BLaER1 (cell line): ENCODE results near the gene TNPO3.

Experiments
- H3K27ac ChIP-seq: shearing (Covaris generic); formaldehyde crosslinking; 2 replicates; pipeline ENCODE4 v1.8.1; 2022
- H3K27me3 ChIP-seq: shearing (Covaris generic); formaldehyde crosslinking; 2 replicates; pipeline ENCODE4 v1.8.1; 2022
- H3K36me3 ChIP-seq: shearing (Covaris generic); formaldehyde crosslinking; 2 replicates; pipeline ENCODE4 v1.8.1; 2022
- H3K4me1 ChIP-seq: shearing (Covaris generic); formaldehyde crosslinking; 2 replicates; pipeline ENCODE4 v1.8.1; 2022
- H3K4me2 ChIP-seq: shearing (Covaris generic); formaldehyde crosslinking; 2 replicates; pipeline ENCODE4 v1.8.1; 2022
- H3K4me3 ChIP-seq: shearing (Covaris generic); formaldehyde crosslinking; 2 replicates; pipeline ENCODE4 v1.8.1; 2022
- H3K9ac ChIP-seq: shearing (Covaris generic); formaldehyde crosslinking; 2 replicates; pipeline ENCODE4 v1.8.1; 2022
- H3K9me3 ChIP-seq: shearing (Covaris generic); formaldehyde crosslinking; 2 replicates; pipeline ENCODE4 v1.8.1; 2022
- H4K20me1 ChIP-seq: shearing (Covaris generic); formaldehyde crosslinking; 2 replicates; pipeline ENCODE4 v1.8.1; 2022
- Cebpa-rat ChIP-seq: shearing (Covaris generic); IDR thresholded peaks from 2 replicates; pipeline ENCODE4 v1.8.1; 2022

Gene TNPO3

DNA sequence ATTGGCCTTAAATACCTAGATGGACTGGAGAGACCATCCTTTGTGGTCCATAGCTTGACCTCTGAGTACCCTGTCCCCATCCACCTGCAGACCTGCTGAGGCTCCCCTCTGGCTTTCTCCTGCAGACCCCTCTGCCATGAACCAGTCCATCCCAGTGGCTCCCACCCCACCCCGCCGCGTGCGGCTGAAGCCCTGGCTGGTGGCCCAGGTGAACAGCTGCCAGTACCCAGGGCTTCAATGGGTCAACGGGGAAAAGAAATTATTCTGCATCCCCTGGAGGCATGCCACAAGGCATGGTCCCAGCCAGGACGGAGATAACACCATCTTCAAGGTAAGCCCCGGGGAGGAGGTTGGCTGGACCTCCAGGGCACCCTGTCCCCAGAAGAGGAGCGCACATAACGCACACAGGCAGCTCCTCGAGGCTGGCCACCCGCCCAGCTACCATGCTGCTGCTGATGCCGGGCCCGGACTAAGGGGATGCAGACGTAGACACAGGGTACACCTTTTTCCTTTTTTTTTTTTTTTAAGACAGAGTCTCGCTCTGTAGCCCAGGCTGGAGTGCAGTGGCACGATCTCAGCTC is 112.9 kb downstream of the TNPO3 start:
- TF ChIP-seq Cebpa-rat = no peak
- H3K4me1 ChIP-seq = peaks cover 67% of the 10 kb centered on the region
- H3K4me2 ChIP-seq = peak overlapping the region; percentile 99
- H3K9me3 ChIP-seq = no peaks in the 10 kb centered on the region
- no peak overlapping the region for H3K9ac ChIP-seq
- H3K27me3 ChIP-seq = peaks cover 33% of the 10 kb centered on the region
- H4K20me1 ChIP-seq = no peaks in the 10 kb centered on the region
- no peaks in the 10 kb centered on the region for H3K36me3 ChIP-seq
- peak overlapping the region; percentile 77; the same call in 1 of the 2 replicates for H3K27ac ChIP-seq
- no peak overlapping the region for H3K4me3 ChIP-seq

GRCh38 chr7:128941323-128941890 is 113.5 kb downstream of the TNPO3 start:
- no peak for TF ChIP-seq Cebpa-rat
- H3K4me1 ChIP-seq = peaks cover 67% of the 10 kb centered on the region
- peak overlapping the region; percentile 55 for H3K4me3 ChIP-seq
- no peak overlapping the region for H3K9ac ChIP-seq
- H3K36me3 ChIP-seq = no peaks in the 10 kb centered on the region
- peak overlapping the region; percentile 77 for H3K27ac ChIP-seq
- peaks cover 39% of the 10 kb centered on the region for H3K27me3 ChIP-seq
- H4K20me1 ChIP-seq = no peaks in the 10 kb centered on the region
- H3K4me2 ChIP-seq = peak overlapping the region; percentile 99
- no peaks in the 10 kb centered on the region for H3K9me3 ChIP-seq

GRCh38 chr7:128940494-128941322 is 114.2 kb downstream of the TNPO3 start:
- Histone ChIP-seq H3K27me3 (peaks cover 46% of the 10 kb centered on the region), H3K27ac (peak overlapping the region; percentile 77), H3K4me3 (peak overlapping the region; percentile 55), H3K4me1 (peaks cover 67% of the 10 kb centered on the region), H3K36me3 (no peaks in the 10 kb centered on the region), H3K9ac (peak overlapping the region; percentile 57; the same call in 1 of the 2 replicates), H3K9me3 (no peaks in the 10 kb centered on the region), H3K4me2 (peak overlapping the region; percentile 99), H4K20me1 (no peaks in the 10 kb centered on the region)
- no peak for TF ChIP-seq Cebpa-rat

DNA sequence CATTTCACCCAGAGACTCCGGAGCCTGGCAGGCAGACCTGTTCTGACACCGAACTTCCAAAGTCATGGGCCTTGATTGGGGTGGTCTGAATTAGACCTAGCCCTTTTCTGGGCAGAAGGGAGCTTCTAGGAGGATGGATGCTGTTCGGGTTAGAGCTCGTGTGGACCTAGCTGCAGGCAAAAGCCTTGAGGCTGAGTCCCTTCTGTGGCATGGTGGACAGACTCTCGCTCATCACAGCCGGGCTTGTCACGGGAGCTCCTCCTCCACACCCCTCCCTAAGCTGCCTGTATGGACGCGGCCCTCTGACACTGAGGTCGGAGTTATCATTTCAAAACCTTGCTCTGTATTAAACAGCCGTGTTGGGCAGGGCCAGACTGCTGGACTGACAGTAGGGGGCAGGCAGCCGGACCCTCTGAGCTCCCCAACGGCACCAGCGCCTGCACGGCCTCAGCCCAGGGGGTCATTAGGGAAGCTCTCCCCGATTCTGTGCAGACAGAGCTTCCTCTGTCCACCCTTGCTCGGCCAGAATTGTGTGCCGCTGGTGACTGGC is 115.0 kb downstream of the TNPO3 start:
- no peak for TF ChIP-seq Cebpa-rat
- H4K20me1 ChIP-seq = no peaks in the 10 kb centered on the region
- peak overlapping the region; percentile 99 for H3K4me2 ChIP-seq
- 0 out of 2 replicates have a peak overlapping the region, but pooled peaks have one; percentile 57 for H3K9ac ChIP-seq
- H3K27ac ChIP-seq = peak overlapping the region; percentile 77; the same call in 1 of the 2 replicates
- no peaks in the 10 kb centered on the region for H3K9me3 ChIP-seq
- peak overlapping the region; percentile 55 for H3K4me3 ChIP-seq
- H3K4me1 ChIP-seq = peaks cover 67% of the 10 kb centered on the region
- H3K27me3 ChIP-seq = peaks cover 54% of the 10 kb centered on the region
- H3K36me3 ChIP-seq = no peaks in the 10 kb centered on the region

DNA sequence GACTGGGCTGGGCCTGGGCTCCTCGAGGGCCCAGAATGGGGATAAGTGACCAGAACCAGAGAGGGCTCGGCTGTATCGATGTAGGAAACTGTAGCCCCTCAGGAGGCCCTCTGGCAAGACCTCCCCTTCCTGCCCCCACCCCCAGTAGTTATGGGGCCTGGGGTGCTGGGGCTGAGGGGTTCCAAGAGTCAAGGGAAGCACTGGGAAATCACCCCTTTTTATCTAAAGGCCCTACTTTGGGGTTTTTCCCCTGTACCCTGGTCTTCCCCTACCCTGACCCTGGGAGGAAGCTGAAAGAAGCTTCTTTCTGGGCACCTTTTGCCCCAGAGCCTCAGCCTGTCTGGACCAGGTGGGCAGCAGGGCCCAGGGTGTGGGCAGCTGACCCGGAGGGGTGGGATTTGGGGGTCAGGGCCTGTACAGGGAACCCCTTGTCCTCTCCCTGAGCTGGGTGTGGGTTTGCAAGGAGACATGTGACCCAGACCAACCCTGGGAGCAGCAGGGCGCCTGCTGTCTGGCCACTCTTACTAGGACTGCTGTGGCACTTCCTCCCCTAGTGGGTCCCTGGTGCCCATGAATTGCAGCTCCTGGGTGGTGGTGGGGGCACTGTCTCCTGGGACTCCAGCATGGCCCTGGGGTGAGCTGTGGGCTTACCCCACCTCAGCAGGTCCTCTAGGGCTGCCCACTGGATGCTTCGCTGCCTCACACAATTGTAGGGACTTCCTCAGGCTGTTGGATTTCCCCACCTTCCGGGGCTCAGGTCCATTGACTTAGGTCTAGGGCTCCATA is 115.6 kb downstream of the TNPO3 start:
- Histone ChIP-seq H3K9me3 (no peaks in the 10 kb centered on the region), H3K27ac (no peak overlapping the region; the same call in 1 of the 2 replicates), H3K9ac (no peak overlapping the region), H4K20me1 (no peaks in the 10 kb centered on the region), H3K4me3 (peak overlapping the region; percentile 42), H3K36me3 (no peaks in the 10 kb centered on the region), H3K4me2 (peak overlapping the region; percentile 99), H3K27me3 (peaks cover 58% of the 10 kb centered on the region), H3K4me1 (peaks cover 67% of the 10 kb centered on the region)
- TF ChIP-seq Cebpa-rat = no peak

- Histone ChIP-seq H3K4me1 (peaks cover 65% of the 10 kb centered on the region), H3K27ac (no peak overlapping the region; the same call in 1 of the 2 replicates), H3K27me3 (peaks cover 58% of the 10 kb centered on the region), H3K4me2 (peak overlapping the region; percentile 99), H4K20me1 (no peaks in the 10 kb centered on the region), H3K9ac (0 out of 2 replicates have a peak overlapping the region, but pooled peaks have one; percentile 45), H3K4me3 (peak overlapping the region; percentile 68), H3K9me3 (no peaks in the 10 kb centered on the region), H3K36me3 (no peaks in the 10 kb centered on the region)
- no peak for TF ChIP-seq Cebpa-rat
Observed at GRCh38 chr7:128938544-128939074, 116.3 kb downstream of the TNPO3 start.

DNA sequence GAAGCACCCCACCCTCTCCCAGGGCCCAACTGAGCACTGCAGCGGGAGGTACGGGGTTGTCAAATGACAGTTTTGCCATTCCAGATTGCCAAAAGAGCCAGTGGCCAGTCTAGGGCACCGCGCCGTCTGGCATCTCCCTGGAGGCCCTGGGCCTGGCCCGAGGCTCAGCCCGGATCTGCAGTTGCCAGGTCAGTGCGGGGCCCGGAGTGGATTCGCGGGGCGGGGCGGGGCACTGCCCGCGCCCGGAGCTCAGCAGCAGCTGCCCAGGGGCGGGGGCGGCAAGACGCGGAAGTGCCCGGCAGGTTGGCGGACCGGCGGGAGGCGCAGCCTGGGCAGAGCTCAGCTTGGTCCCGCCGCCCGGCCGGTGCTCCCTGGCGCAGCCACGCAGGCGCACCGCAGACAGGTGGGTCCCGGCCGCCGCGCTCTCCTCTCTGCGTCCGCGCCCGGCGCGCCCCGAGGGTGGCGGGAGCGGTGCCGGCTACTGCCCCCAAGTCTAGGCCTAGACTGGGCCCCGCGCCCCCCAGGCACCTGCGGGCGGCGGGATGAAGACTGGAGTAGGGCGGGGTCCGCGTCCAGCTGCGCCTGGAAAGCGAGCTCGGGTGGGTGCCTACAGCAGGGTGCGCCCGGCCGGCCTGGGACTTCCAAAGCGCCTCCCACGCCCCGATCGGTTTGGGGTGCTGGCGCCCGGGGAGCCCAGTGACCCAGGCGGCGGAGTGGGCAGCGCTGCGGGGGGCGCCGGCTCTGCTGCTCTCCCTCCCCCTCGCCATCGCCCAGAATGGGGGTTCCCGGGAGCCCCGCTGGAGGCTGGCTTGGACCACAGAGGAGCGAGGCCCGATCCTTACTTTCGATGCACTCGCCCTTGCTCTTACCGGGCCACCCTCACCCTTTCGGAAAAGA is 117.0 kb downstream of the TNPO3 start, which contains the start of gene IRF5:
Gene IRF5, plus strand, starts transcription at position 281 of the 897 bp plus-strand sequence. CDS start 4,155 bp downstream, outside the sequence.
- H3K9me3 ChIP-seq = no peaks in the 10 kb centered on the region
- peaks cover 58% of the 10 kb centered on the region for H3K27me3 ChIP-seq
- H3K4me3 ChIP-seq = peak within 1 kb of the TSS; percentile 68
- TF ChIP-seq Cebpa-rat = no peak
- H3K4me1 ChIP-seq = peaks cover 70% of the 10 kb centered on the region
- H3K36me3 ChIP-seq = no peaks in the 10 kb centered on the region
- H3K27ac ChIP-seq = peak within 1 kb of the TSS; percentile 9; the same call in 1 of the 2 replicates
- peak within 1 kb of the TSS; percentile 99 for H3K4me2 ChIP-seq
- H4K20me1 ChIP-seq = no peaks in the 10 kb centered on the region
- 0 out of 2 replicates have a peak within 1 kb of the TSS, but pooled peaks have one; percentile 45 for H3K9ac ChIP-seq

- H3K4me2 ChIP-seq = peak overlapping the region; percentile 99
- H3K27me3 ChIP-seq = peaks cover 58% of the 10 kb centered on the region
Observed at GRCh38 chr7:128937271-128937646, 117.7 kb downstream of the TNPO3 start.

More at GRCh38 chr7:128937271-128937646, 117.7 kb downstream of the TNPO3 start:
- Histone ChIP-seq H3K27ac (no peak overlapping the region), H3K9ac (no peak overlapping the region), H3K36me3 (no peaks in the 10 kb centered on the region), H3K4me3 (peak overlapping the region; percentile 68), H3K4me1 (peaks cover 73% of the 10 kb centered on the region), H4K20me1 (no peaks in the 10 kb centered on the region), H3K9me3 (no peaks in the 10 kb centered on the region)
- TF ChIP-seq Cebpa-rat = no peak
